SW480 (cell line): ENCODE data around the gene HEPH.
"Not testable (repeated sequence)": the region's sequence is repeated elsewhere in the genome, so short reads cannot be mapped to it uniquely, and the experiment has no call there.

Source experiments
- DNase-seq: peaks from one replicate; pipeline ENCODE4 v3.0.0-alpha.2; 2016; ENCODE audit warnings: low spot score

Gene HEPH

GRCh38 chrX:66203114-66203513 lies 39.1 kb downstream of the HEPH start:
- DNase-seq: no peak

GRCh38 chrX:66221856-66222255 lies 57.8 kb downstream of the HEPH start:
- no peak for DNase-seq

DNA sequence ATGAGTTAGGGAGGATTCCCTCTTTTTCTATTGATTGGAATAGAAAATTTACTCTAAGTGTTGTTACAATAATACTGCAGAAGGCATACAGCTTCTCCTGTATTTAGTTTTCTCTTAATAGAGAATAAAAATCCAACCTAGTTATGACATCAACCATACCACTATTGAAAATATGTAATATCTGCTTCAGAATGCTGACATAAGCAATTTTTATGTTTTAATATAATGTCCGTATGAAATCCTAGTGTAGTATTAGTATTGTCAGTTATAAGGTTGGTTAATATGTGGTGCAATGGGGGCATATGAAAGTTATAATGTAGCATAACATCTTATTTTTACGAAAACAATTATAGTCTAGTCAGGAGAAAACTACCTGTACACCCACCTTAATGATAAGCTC lies 68.2 kb downstream of the HEPH start:
- no peak for DNase-seq

DNA sequence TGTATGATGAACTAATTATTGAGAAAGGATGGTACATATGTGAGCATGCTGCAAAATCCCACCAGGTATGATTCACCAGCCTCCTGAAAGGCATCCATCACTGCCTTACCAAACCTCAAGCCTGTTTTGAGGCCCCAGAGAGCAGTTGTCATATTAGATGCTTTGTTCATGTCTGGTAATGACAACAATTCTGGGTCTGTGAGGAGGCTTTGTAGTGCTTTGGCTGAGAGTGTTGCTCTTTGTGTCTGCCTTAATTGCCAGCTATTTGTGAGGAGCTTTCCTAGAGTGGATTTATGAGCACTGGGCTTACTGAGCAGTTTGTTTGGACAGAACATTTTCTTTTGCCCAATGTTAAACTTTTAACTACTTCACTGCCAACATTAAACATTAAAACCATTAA lies 69.2 kb downstream of the HEPH start:
- no peak for DNase-seq

DNA sequence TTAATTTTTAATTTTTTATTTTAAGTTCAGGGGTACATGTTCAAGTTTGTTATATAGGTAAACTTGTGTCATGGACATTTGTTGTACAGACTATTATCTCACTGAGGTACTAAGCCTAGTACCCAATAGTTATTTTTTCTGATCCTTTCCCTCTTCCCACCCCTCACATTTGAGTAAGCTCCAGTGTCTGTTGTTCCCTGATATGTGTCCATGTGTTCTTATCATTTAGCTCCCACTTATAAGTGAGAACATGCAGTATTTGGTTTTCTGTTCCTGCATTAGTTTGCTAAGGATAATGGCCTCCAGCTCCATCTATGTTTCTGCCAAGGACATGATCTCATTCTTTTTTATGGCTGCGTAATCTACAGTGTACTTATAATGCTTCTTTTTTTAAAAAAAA lies 69.9 kb downstream of the HEPH start:
- DNase-seq: not testable (repeated sequence)

DNA sequence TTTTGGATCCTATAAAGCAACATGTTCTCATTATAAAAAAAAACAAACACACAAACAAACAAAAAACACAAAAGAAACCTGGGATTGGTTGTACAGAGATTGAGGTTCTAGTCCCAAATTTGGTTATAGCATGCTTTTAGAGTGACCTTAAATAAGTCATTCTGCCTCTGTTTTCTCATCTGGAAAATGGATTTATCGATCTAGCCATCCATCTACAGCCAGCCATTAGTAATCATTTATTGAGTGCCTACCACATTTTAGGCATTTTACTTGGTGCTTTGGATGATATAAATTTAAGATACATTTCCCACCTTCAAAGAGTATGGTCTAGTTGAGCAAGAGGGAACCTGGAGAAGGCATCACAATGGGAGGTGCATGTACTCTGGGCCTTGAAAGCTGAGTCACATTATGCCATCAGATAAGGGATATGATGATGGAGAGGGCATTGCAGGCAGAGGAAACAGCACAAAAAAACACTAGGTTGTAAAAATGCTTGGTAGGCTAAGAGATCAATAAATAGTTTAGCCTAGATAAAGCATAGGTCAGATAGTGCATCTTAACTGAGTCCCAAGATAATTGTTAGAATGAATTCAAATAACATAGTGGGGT lies 91.4 kb downstream of the HEPH start:
- no peak for DNase-seq

DNA sequence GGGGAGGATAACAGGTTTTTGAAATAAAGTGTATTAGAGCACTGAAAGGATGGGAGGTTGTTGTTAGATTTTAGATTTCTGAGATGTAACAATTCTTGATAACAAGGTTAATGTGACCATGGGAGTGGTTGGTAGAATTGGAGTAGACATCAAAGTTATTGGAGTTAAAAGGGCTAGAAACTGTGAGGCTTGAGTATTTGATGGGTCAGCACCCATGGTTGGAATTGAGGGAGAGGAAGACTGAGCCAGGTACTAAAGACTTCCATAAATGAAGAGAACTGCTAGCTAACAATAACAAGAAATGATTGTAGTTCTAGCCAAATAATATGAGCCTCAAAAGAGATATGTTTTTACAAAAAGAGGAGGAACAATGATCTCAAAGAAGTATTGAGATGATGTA lies 98.8 kb downstream of the HEPH start:
- no peak for DNase-seq
